A673 (cell line): Measurements from ENCODE around the gene C4A.
"Not testable (repeated sequence)": the region's sequence is repeated elsewhere in the genome, so short reads cannot be mapped to it uniquely, and the experiment has no call there.

Source experiments
- CTCF ChIP-seq: fragments of 300-800, 200-600 bp; sonication (generic); conservative IDR thresholded peaks from 2 replicates; pipeline ENCODE4 v1.5.1; 2017; ENCODE audit warnings: low read depth, mild to moderate bottlenecking, antibody characterized with exemption, low read length, moderate library complexity, mixed read lengths
- EZH2 ChIP-seq: fragments of 200-600 bp; sonication (generic); IDR thresholded peaks from 2 replicates; pipeline ENCODE4 v1.6.1; 2017; ENCODE audit warnings: borderline replicate concordance, low read depth, mild to moderate bottlenecking, mixed read lengths, antibody characterized with exemption, low read length; ENCODE audit not compliant: poor library complexity, severe bottlenecking

GRCh38 chr6:32037136-32037535 lies 55.3 kb downstream of the C4A start:
- TF ChIP-seq EZH2, CTCF: not testable (repeated sequence)
